ENCODE results near the gene OR2T10. TPM values are rescaled to one million over a fixed set of nuclear protein-coding genes. Genes with fewer than 3 reads are reported as not detected.
"Not testable (repeated sequence)": the region's sequence is repeated elsewhere in the genome, so short reads cannot be mapped to it uniquely, and the experiment has no call there.

Gene OR2T10
- total RNA-seq, 1 donor from 2014 or later, result not detected

GRCh38 chr1:248593226-248593625, 4.3 kb downstream of the OR2T10 start:
- DNase-seq, result no peak

GRCh38 chr1:248592655-248593054, 4.8 kb downstream of the OR2T10 start:
- DNase-seq, result no peak

- no peak for DNase-seq
These were observed 7.4 kb downstream of the OR2T10 start for GRCh38 chr1:248590055-248590454.

GRCh38 chr1:248589334-248589733, 8.2 kb downstream of the OR2T10 start:
- DNase-seq, result no peak

- no peak for DNase-seq
These were observed 12.2 kb downstream of the OR2T10 start for GRCh38 chr1:248585266-248585665.

GRCh38 chr1:248576260-248576980, 21.1 kb downstream of the OR2T10 start:
- no peak for DNase-seq

- not testable (repeated sequence) for DNase-seq
These were observed 22.8 kb downstream of the OR2T10 start, which contains the start of gene OR2T34 for GRCh38 chr1:248574657-248575056. OR2T34 (minus strand) TSS chr1:248574757; CDS start chr1:248574757, 0 bp downstream.

GRCh38 chr1:248573856-248574255, 23.6 kb downstream of the OR2T10 start:
- not testable (repeated sequence) for DNase-seq

GRCh38 chr1:248572049-248572448, 25.5 kb downstream of the OR2T10 start:
- DNase-seq, result not testable (repeated sequence)

GRCh38 chr1:248570811-248571210, 26.7 kb downstream of the OR2T10 start:
- not testable (repeated sequence) for DNase-seq

GRCh38 chr1:248569049-248569448, 28.5 kb downstream of the OR2T10 start:
- DNase-seq, result not testable (repeated sequence)

- DNase-seq, result not testable (repeated sequence)
These were observed 31.7 kb downstream of the OR2T10 start for GRCh38 chr1:248565530-248566373.

- not testable (repeated sequence) for DNase-seq
These were observed 34.8 kb downstream of the OR2T10 start, which contains the start of gene OR2T29 for GRCh38 chr1:248562672-248563071. OR2T29 (minus strand) TSS chr1:248562772; CDS start chr1:248559491, 3,281 bp downstream.

GRCh38 chr1:248551027-248551426, 46.5 kb downstream of the OR2T10 start:
- DNase-seq, result not testable (repeated sequence)

- not testable (repeated sequence) for DNase-seq
These were observed 50.1 kb downstream of the OR2T10 start for GRCh38 chr1:248547383-248547782.

Small RNAs within 50 kb of the gene (small RNA-seq; reads per million reads assigned to genes)
- gene RF00019 (ENCODE audit: low replicate concordance), result not detected

Other genes starting within 250 kb of the OR2T10 start
- not detected for gene OR14C36, start 248.9 kb downstream of the OR2T10 start, total RNA-seq
- not detected for gene OR2T4, start 236.0 kb downstream of the OR2T10 start, total RNA-seq
- not detected for gene OR2T6, start 222.0 kb downstream of the OR2T10 start, total RNA-seq
- not detected for gene OR2T1, start 194.7 kb downstream of the OR2T10 start, total RNA-seq
- not detected for gene OR2T2, start 152.1 kb downstream of the OR2T10 start, total RNA-seq
- gene OR2T3, start 124.3 kb downstream of the OR2T10 start, total RNA-seq, result not detected
- not detected for gene OR2T5, start 109.1 kb downstream of the OR2T10 start, total RNA-seq
- not detected for gene OR2G6, start 89.6 kb downstream of the OR2T10 start, total RNA-seq
- not detected for gene OR2T29, start 34.9 kb downstream of the OR2T10 start, total RNA-seq
- gene OR2T34, start 22.9 kb downstream of the OR2T10 start, total RNA-seq, result not detected
- not detected for gene OR2T11, start 37.4 kb upstream of the OR2T10 start, total RNA-seq
- gene OR2T35, start 47.6 kb upstream of the OR2T10 start, total RNA-seq, result not detected
- gene OR2T27, start 57.8 kb upstream of the OR2T10 start, total RNA-seq, result not detected
- not detected for gene OR14I1, start 105.1 kb upstream of the OR2T10 start, total RNA-seq
- gene LYPD8, start 158.1 kb upstream of the OR2T10 start, total RNA-seq, result not detected
- gene SH3BP5L, start 228.2 kb upstream of the OR2T10 start, total RNA-seq, result 20.9 TPM
- 33.4 TPM for gene ZNF672, start 240.5 kb upstream of the OR2T10 start, total RNA-seq

All from tongue (tissue), 3 donors.